ES-I3 (cell line): ENCODE results near the gene GPR107.

Source experiments
- H3K36me3 ChIP-seq: 2 replicates; pipeline ENCODE4 v1.6.1; 2013; ENCODE audit warnings: mild to moderate bottlenecking, low read length, control low read depth, moderate library complexity; ENCODE audit not compliant: insufficient read depth
- H3K4me1 ChIP-seq: 2 replicates; pipeline ENCODE4 v1.6.1; 2013; ENCODE audit warnings: mild to moderate bottlenecking, control low read depth, low read length; ENCODE audit not compliant: insufficient read depth
- H3K9ac ChIP-seq: 2 replicates; pipeline ENCODE4 v1.6.1; 2013; ENCODE audit warnings: low read depth, mild to moderate bottlenecking, low read length, moderate library complexity
- H3K9me3 ChIP-seq: 2 replicates; pipeline ENCODE4 v1.6.1; 2013; ENCODE audit warnings: mild to moderate bottlenecking, low read length, moderate library complexity; ENCODE audit not compliant: control insufficient read depth, insufficient read depth

The GPR107 gene

GRCh38 chr9:130137081-130137640 lies 83.5 kb downstream of the GPR107 start:
- Histone ChIP-seq H3K4me1 (peaks cover 20% of the 10 kb centered on the region), H3K9ac (no peak overlapping the region), H3K9me3 (no peaks in the 10 kb centered on the region), H3K36me3 (peaks cover 2% of the 10 kb centered on the region; the same call in 1 of the 2 replicates)

DNA sequence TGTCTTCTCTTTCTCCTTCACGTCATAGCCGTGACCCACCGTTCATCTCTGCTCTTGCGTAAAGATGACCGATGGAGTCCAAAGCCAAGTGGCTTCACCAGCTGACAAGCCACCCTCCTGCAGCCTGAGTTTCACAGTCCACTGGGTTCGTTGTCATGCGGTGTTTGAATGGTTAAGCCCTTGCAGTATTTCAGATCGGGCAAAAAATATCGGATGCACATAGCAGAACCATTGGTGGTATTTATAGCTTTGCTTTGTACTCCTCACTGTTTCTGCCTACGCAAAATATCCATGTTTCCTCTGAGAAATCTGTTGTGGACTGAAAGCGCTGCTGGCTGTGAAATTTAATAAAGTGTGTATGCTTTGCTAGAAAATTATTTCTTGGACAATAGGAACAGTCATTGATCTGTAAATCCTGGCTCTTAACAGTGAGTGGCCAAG lies 84.0 kb downstream of the GPR107 start:
- peaks cover 23% of the 10 kb centered on the region for H3K4me1 ChIP-seq
- H3K36me3 ChIP-seq, result peaks cover 2% of the 10 kb centered on the region; the same call in 1 of the 2 replicates
- H3K9me3 ChIP-seq, result no peaks in the 10 kb centered on the region
- peak overlapping the region; percentile 2; the same call in 1 of the 2 replicates for H3K9ac ChIP-seq

DNA sequence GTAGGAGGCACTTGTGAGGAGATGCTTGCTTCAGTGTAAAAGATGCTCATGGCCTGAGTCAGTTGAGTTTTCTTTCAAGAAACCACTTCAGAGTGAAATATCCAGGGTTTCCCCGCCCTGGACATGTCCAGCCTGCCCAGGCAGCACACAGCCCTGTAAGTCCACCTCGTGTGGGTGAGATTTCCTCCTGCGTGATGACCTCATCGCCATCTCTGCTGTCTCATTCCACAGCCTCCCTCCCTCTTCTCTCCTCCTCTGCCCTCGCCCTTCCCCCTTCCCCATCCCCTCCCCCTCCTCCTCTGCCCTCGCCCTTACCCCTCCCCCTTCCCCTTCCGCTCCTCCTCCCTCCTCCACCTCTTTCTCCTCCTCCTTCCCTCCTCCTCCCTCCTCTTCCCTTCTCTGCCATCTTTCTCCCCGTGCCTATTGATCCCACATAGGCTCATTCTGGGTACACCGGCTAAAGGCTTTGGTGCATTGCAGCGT lies 84.5 kb downstream of the GPR107 start:
- H3K36me3 ChIP-seq, result peaks cover 2% of the 10 kb centered on the region; the same call in 1 of the 2 replicates
- peak overlapping the region; percentile 2; the same call in 1 of the 2 replicates for H3K9ac ChIP-seq
- peaks cover 28% of the 10 kb centered on the region for H3K4me1 ChIP-seq
- H3K9me3 ChIP-seq, result no peaks in the 10 kb centered on the region

DNA sequence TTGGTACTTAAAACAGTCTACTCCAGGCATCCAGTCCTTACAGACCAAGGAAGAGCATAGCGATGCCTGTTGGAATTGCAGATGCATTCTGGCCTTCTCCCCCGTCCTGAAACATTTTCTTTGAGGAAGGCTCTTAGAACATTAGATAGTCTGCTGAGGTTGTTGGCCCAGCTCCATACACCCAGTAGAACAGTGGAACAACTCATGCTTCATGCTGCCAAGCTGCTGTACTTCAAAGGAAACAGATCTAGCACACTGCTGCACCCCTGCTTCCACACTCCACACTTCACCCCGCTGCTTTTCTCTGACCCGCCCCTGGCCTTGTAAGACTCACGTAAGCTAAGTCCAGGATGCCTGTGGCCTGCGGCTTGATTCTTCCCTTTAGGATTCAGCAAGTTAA lies 85.1 kb downstream of the GPR107 start:
- peaks cover 33% of the 10 kb centered on the region for H3K4me1 ChIP-seq
- H3K36me3 ChIP-seq, result peaks cover 2% of the 10 kb centered on the region; the same call in 1 of the 2 replicates
- H3K9ac ChIP-seq, result no peak overlapping the region
- no peaks in the 10 kb centered on the region for H3K9me3 ChIP-seq

- H3K9ac ChIP-seq, result no peak overlapping the region
- H3K4me1 ChIP-seq, result peaks cover 33% of the 10 kb centered on the region
- peaks cover 2% of the 10 kb centered on the region; the same call in 1 of the 2 replicates for H3K36me3 ChIP-seq
- no peaks in the 10 kb centered on the region for H3K9me3 ChIP-seq
Measured at GRCh38 chr9:130139251-130139650, 85.5 kb downstream of the GPR107 start.

- Histone ChIP-seq H3K4me1 (peaks cover 33% of the 10 kb centered on the region), H3K9ac (no peak overlapping the region), H3K9me3 (no peaks in the 10 kb centered on the region), H3K36me3 (peaks cover 2% of the 10 kb centered on the region; the same call in 1 of the 2 replicates)
Measured at GRCh38 chr9:130140706-130141105, 87.0 kb downstream of the GPR107 start.

- Histone ChIP-seq H3K36me3 (no peaks in the 10 kb centered on the region), H3K9ac (no peak overlapping the region), H3K4me1 (peaks cover 33% of the 10 kb centered on the region), H3K9me3 (no peaks in the 10 kb centered on the region)
Measured at GRCh38 chr9:130142056-130142455, 88.3 kb downstream of the GPR107 start.

- Histone ChIP-seq H3K4me1 (peaks cover 31% of the 10 kb centered on the region), H3K9me3 (no peaks in the 10 kb centered on the region), H3K36me3 (no peaks in the 10 kb centered on the region), H3K9ac (no peak overlapping the region)
Measured at GRCh38 chr9:130142641-130143040, 88.9 kb downstream of the GPR107 start.

- Histone ChIP-seq H3K4me1 (peaks cover 25% of the 10 kb centered on the region), H3K36me3 (no peaks in the 10 kb centered on the region), H3K9ac (no peak overlapping the region), H3K9me3 (no peaks in the 10 kb centered on the region)
Measured at GRCh38 chr9:130143279-130143893, 89.7 kb downstream of the GPR107 start.

DNA sequence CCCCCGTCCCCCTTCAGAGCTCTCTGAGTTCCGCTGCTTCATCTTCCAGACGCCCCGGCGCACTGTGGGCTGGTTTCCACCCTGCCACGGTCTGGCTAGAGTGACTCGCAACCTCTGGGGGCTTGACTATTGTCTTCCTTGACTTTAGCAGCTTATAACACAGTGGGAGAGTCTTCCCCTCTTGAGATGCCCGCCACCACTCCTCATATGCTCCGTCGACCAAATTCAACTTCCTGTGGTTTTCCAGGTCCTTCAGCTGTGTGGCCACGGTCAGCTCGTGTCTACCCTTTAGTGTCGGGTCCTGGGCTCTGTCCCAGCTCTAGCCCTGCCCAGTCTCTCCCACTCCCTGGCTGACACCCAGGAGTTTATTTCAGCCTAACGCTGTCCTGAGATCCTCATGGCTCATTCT lies 90.3 kb downstream of the GPR107 start:
- Histone ChIP-seq H3K9me3 (no peaks in the 10 kb centered on the region), H3K9ac (no peak overlapping the region), H3K4me1 (peaks cover 20% of the 10 kb centered on the region), H3K36me3 (no peaks in the 10 kb centered on the region)

DNA sequence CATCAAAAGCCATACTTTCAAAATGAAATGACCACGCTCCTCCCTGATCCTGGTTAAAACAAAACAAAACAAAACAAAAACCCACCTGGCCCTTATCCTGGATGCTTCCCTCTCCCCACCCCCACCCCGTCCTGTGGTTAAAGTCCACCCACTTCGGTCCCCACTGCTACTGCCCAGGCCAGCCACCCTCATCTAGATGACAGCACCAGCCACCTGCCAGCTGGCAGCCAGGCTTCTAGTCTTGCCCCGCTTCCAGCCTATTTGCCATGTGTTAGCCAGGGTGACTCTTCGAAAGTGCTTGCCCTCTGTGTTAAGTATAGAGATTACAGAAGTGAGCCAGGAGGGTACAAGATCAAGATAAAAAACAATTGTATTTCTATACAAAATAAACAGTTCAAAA lies 91.0 kb downstream of the GPR107 start:
- no peaks in the 10 kb centered on the region for H3K9me3 ChIP-seq
- H3K36me3 ChIP-seq, result no peaks in the 10 kb centered on the region
- H3K9ac ChIP-seq, result no peak overlapping the region
- H3K4me1 ChIP-seq, result peaks cover 13% of the 10 kb centered on the region; the same call in 1 of the 2 replicates

- Histone ChIP-seq H3K9ac (no peak overlapping the region), H3K36me3 (no peaks in the 10 kb centered on the region), H3K4me1 (peaks cover 13% of the 10 kb centered on the region; the same call in 1 of the 2 replicates), H3K9me3 (no peaks in the 10 kb centered on the region)
Measured at GRCh38 chr9:130145658-130146057, 92.0 kb downstream of the GPR107 start.

DNA sequence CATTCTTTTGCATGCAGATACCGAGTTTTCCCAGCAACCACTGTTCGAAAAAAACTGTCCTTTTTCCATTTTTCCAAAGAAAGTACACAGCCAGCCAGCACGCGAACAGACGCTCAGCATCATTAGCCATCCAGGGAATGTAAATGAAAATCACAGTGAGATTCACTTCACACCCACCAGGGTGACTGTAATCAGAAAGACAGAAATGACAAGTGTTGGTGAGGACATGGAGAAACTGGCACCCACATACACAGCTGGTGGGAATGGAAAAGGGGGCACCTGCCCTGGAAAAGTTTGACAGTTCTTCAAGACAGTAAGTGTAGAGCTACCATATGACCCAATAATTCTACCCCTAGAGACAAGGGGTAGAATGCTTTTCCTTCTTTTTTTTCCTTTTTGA lies 93.5 kb downstream of the GPR107 start:
- no peaks in the 10 kb centered on the region for H3K9me3 ChIP-seq
- H3K4me1 ChIP-seq, result peaks cover 13% of the 10 kb centered on the region; the same call in 1 of the 2 replicates
- no peaks in the 10 kb centered on the region for H3K36me3 ChIP-seq
- H3K9ac ChIP-seq, result no peak overlapping the region

DNA sequence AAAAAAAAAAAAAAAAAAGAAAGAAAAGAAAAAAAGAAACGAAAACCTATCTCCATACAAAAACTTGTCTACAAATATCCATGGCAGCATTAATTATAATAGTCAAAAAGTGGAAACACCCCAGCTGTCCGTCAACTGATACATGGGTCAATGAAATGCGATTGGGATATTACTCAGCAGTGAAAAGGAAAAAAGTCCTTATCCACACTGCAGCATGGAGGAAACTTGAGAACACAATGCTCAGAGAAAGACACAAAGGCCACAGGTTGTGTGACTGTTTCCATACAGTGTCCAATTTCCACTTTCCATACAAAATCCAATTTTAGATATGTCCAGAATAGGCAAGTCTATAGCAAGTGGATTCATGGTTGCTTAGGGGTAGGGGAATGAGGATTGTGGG lies 94.2 kb downstream of the GPR107 start:
- H3K9me3 ChIP-seq, result no peaks in the 10 kb centered on the region
- H3K4me1 ChIP-seq, result peaks cover 8% of the 10 kb centered on the region; the same call in 1 of the 2 replicates
- no peak overlapping the region for H3K9ac ChIP-seq
- no peaks in the 10 kb centered on the region for H3K36me3 ChIP-seq

DNA sequence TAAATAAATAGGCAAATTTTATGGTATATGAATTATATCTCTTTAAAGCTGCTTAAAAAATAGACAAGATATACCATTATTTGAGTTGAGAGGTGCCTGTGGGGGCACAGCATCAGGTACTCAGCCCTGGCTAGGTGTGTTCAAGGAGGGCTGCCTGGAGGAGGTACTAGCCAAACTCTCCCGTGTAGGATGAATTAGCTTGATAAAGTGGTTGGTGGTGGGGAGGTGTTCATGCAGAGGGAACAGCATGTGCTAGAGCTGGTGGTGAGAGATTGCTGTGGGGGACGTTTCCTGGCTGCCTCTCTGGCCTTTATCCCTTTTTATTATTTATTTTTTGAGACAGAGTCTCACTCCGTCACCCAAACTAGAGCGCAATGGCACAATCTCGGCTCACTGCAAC lies 95.3 kb downstream of the GPR107 start:
- Histone ChIP-seq H3K9me3 (no peaks in the 10 kb centered on the region), H3K36me3 (no peaks in the 10 kb centered on the region), H3K4me1 (peaks cover 4% of the 10 kb centered on the region; the same call in 1 of the 2 replicates), H3K9ac (no peak overlapping the region)
